ENCODE results near the gene FBN2. TPM values are rescaled to one million over a fixed set of nuclear protein-coding genes. Genes with fewer than 3 reads are reported as not detected.

The FBN2 gene
- total RNA-seq, 1 experiment from 2014 or later: 0.42 TPM

DNA sequence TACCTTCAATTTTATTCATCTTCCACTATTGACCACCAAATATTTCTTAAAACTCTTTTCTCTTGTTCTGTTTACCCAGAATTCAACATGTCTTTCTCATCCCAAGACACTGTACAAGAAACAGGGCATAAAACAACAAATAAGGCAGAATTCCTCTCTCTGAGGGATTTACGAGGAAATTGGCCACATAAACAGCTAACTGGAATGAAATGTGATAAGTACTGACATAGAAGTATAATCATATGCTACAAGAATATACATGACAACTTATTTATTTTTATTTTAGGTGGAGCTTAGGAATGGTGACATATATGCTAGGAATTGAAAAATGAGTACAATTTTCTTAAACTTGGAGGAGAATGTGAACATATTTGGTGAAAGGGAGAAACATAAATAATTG is 48.8 kb upstream of the FBN2 start (continued):
- TF ChIP-seq ZBTB33 (IDR thresholded peaks at IDR 0.05; ENCODE audit: extremely low read depth, insufficient replicate concordance, low read length) (no peak), FOSL1 (IDR thresholded peaks at IDR 0.05; ENCODE audit: low read depth) (no peak), EZH2phosphoT487 (IDR thresholded peaks at IDR 0.05; ENCODE audit: borderline replicate concordance) (no peak), SP1 (IDR thresholded peaks at IDR 0.05; ENCODE audit: low read depth) (no peak), POLR2AphosphoS5 (IDR thresholded peaks at IDR 0.05; ENCODE audit: low read depth, low read length) (no peak), JUND (IDR thresholded peaks at IDR 0.05) (no peak), ZNF274 (IDR thresholded peaks at IDR 0.05; ENCODE audit: low read depth, low read length) (no peak), ZFX (IDR thresholded peaks at IDR 0.05) (no peak), YY1 (IDR thresholded peaks at IDR 0.05; ENCODE audit: extremely low read depth, insufficient replicate concordance, low read depth, low read length) (no peak), POLR2A (IDR thresholded peaks at IDR 0.05; ENCODE audit: borderline replicate concordance, extremely low read depth, insufficient read depth, insufficient read length) (no peak), EGR1 (IDR thresholded peaks at IDR 0.05; ENCODE audit: low read depth) (no peak), SIN3A (IDR thresholded peaks at IDR 0.05; ENCODE audit: low read depth) (no peak)
- TF ChIP-seq, protein P1, sequence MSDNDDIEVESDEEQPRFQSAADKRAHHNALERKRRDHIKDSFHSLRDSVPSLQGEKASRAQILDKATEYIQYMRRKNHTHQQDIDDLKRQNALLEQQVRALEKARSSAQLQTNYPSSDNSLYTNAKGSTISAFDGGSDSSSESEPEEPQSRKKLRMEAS (IDR thresholded peaks at IDR 0.05): no peak

- Histone ChIP-seq H3K4me1 (ENCODE audit: control insufficient read depth in 1 of 2, insufficient read depth in 2 of 2, low read length in 2 of 2) (peaks cover 0 to 14% of the 10 kb centered on the region in 2 experiments; a peak in 1 of 4 replicates), H3K9ac (ENCODE audit: low read length) (no peak overlapping the region), H3K79me2 (ENCODE audit: insufficient read depth, low read length) (no peaks in the 10 kb centered on the region), H4K20me1 (ENCODE audit: insufficient read depth) (no peaks in the 10 kb centered on the region), H3K27ac (ENCODE audit: low read depth, low read length) (no peak overlapping the region), H3K27me3 (ENCODE audit: insufficient read depth, low read length) (no peaks in the 10 kb centered on the region), H3K9me3 (ENCODE audit: control insufficient read depth in 1 of 2, insufficient read depth in 1 of 2, low read depth in 1 of 2, low read length in 2 of 2) (no peaks in the 10 kb centered on the region), H2AFZ (ENCODE audit: low read depth, low read length, poor library complexity, severe bottlenecking) (no peak overlapping the region), H3K36me3 (ENCODE audit: control insufficient read depth in 1 of 2, insufficient read depth in 2 of 2, low read length in 2 of 2) (no peaks in the 10 kb centered on the region), H3K9me2 (ENCODE audit: insufficient read depth) (no peaks in the 10 kb centered on the region), H3K4me3 (replicated peaks in 1 of 2; ENCODE audit: low read depth in 1 of 2, low read length in 2 of 2) (no peak overlapping the region), H3K4me2 (ENCODE audit: low read length) (no peak overlapping the region)
- BruUV-seq (replicated peaks): no TSS peak
- ATAC-seq (no peak), DNase-seq (ENCODE audit: low read depth, low spot score) (no peak)
- intact Hi-C loops (cut with micrococcal nuclease): no loop called here
- CTCF ChIA-PET: no interaction called here
- POLR2A ChIA-PET: no interaction called here
- RAD21 ChIA-PET (ENCODE audit: low non-redundant PET in 1 of 2, low total read pairs in 2 of 2, uncharacterized antibody in 2 of 2, unreplicated experiment in 2 of 2): no interaction called here
- TF ChIP-seq POLR2A (IDR thresholded peaks at IDR 0.05; ENCODE audit: borderline replicate concordance, extremely low read depth, insufficient read depth, insufficient read length) (no peak), FOSL1 (IDR thresholded peaks at IDR 0.05; ENCODE audit: low read depth) (no peak), ELF1 (IDR thresholded peaks at IDR 0.05; ENCODE audit: borderline replicate concordance, low read depth) (no peak), TCF7L2 (IDR thresholded peaks at IDR 0.05; ENCODE audit: borderline replicate concordance, extremely low read depth, insufficient read depth, insufficient read length) (no peak), SIN3A (IDR thresholded peaks at IDR 0.05; ENCODE audit: low read depth) (no peak), REST (IDR thresholded peaks at IDR 0.05; ENCODE audit: low read depth) (no peak), EGR1 (IDR thresholded peaks at IDR 0.05; ENCODE audit: low read depth) (no peak), RAD21 (IDR thresholded peaks at IDR 0.05; ENCODE audit: low read depth) (no peak), POLR2AphosphoS5 (IDR thresholded peaks at IDR 0.05; ENCODE audit: low read depth, low read length) (no peak), EZH2phosphoT487 (IDR thresholded peaks at IDR 0.05; ENCODE audit: borderline replicate concordance) (no peak), SP1 (IDR thresholded peaks at IDR 0.05; ENCODE audit: low read depth) (no peak), CBX3 (IDR thresholded peaks at IDR 0.05; ENCODE audit: low read depth) (no peak)
- TF ChIP-seq, protein P1 (IDR thresholded peaks at IDR 0.05): no peak
- TF ChIP-seq, protein P2, sequence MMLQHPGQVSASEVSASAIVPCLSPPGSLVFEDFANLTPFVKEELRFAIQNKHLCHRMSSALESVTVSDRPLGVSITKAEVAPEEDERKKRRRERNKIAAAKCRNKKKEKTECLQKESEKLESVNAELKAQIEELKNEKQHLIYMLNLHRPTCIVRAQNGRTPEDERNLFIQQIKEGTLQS (IDR thresholded peaks at IDR 0.05): no peak
Observed at GRCh38 chr5:128579639-128580038, 41.6 kb upstream of the FBN2 start.
